Esophagus mucosa (tissue), 1 donor: ENCODE results near the gene PHGDH. TPM values are rescaled to one million over a fixed set of nuclear protein-coding genes. Genes with fewer than 3 reads are reported as not detected.
"Not testable (repeated sequence)": the region's sequence is repeated elsewhere in the genome, so short reads cannot be mapped to it uniquely, and the experiment has no call there.

Experiments
- ATAC-seq: fragments of 200-7000 bp; cut with Tn5 transposase; one replicate; pipeline ENCODE4 v1.9.1; 2020
- total RNA-seq: library from RNA; stranded (reverse); gene quantifications from one replicate; pipeline ENCODE4 v1.2.4, GENCODE V29; 2023
- donor health status: DM: yes; HTN: yes; CAD: no.

Gene PHGDH
- total RNA-seq, 1 donor from 2014 or later: 108 TPM

DNA sequence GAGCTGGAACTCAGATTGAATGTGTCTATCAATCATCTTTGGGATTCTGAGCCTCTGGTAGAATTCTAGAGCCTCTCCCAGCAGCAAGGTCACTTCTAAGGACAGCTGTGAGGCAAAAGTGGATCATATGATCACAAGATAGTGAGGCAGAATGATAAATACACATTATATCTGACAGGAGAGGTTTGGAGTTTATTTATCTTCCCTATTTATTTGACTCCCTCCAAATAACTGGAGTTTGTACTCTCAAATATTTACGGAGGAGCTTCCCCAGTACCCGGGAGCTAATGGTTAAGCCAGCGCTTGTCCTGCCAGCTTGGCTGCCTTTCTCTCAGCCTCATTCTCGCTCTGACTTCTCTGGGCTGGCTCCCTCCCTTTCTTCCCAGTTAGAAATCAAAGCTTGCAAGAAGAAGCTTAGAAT lies 54.6 kb downstream of the PHGDH start:
- ATAC-seq: no peak

DNA sequence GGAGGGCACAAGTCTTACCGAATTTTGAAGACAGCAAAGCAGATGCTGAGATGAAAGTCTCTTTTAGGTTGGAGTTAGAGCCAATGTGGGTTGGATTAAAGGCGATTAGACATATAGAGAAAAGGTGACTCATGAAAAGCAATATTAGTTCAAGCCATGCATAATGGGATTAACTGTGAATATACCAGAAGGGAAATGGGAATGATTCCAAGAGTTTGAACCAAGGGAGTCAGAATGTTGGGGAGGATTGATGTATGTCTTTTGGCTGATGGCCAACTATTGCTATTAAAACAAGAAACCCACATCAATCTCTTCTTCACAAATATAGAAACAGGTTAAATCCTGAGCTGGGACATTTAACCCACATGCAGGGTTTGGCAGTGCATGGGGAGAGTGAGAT lies 55.8 kb downstream of the PHGDH start:
- peak; percentile 89 for ATAC-seq

DNA sequence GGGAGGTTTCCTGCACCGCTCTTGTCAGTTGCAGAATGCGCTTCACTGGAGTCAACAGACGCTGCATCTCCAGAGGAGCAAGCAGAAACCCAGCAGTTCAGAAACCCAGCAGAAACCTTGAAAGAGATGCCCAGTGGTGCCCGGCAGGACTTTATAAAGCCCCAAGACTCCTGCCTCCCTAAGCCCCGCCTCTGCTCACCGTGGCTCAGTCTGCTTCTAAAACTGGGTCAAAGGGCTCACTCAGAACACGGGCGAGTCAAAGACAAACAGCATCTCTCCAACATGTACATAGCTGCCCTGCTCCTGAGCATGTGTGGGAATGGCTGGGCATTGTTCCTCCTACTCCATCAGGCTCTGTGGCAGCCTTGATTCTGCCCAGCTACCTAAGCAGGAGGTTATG lies 57.0 kb downstream of the PHGDH start, which contains the start of gene HMGCS2:
HMGCS2 (minus strand) TSS at position 128 of the 400 bp plus-strand sequence; CDS start at position 67, 61 bp downstream.
- peak; percentile 55 for ATAC-seq

DNA sequence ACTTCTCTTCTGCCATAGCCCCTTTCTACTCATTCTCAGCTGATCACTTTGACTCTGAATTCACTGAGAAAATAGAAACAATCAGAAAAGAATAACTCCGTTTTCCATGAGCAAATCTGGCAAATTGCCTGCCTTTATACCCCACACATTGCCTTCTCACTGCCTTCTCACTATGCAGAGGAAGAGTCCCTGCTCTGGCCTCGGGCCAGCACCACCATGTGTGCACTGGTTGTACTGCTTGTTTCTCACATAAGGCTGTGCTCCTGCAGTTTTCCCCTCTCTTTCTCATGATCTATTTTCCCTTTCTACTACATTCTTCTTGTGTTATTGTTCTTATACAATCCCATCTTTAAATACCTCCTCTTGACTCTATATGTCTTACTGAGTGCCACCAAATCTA lies 59.3 kb downstream of the PHGDH start:
- no peak for ATAC-seq

DNA sequence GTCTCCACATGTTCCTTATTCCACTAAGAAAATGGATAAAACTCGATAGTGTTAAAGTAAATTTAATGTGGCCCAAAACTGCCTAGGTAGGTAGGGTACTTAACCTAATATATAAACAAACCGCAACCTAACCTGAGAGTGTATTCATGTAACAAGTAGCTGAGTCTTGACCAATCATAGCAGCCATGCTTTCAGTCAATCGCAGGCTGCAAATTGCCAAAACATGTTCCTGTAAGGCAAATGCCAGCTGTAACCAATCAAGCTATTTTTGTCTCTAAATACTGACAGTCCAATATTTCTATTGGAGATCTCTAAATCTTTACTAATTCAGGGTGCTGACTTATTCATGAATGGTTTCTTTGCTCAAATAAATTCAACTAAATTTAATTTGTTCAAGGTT lies 60.0 kb downstream of the PHGDH start:
- no peak for ATAC-seq

DNA sequence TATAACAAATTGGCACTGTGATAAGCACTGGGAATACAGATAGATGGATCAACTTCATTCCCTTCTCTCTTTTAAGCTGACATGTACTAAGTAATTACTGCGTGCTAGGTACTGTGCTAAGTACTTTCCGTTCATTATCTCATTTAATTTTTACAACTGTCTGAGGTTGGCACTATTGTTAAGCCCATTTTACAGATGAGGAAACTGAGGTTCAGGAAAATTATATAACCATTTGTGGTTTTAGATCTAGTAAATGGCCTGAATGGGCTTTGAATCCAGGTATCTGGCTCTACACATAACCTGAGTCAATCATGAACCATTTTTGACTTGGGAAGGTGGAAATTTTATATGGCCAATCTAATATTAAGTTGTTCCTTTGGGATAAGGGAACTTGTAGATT lies 60.6 kb downstream of the PHGDH start:
- no peak for ATAC-seq

DNA sequence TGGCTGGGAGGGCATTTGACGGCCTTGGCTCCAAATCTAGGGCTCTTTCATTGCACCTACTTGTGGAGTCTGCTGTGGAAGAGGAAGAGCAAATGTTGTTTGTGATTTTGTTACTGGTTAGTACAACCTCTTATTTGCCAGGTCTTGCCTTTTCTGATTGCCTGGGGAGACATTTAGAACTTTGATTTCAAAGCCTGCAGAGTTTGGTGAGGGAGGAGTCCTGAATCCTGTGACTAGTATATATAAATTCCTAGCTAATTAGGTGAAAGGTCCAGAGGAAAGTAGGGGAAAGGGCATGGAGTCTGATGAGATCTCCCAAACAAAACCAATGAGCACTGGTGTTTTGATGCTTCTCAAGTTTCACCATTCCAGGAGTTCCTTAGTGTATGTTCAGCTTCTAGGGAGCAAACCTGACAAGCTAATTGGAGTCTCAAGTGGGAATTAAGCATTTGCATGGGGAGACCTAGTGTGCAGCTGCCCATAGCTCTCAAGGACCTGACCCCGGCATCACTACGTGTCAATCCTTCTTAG lies 62.0 kb downstream of the PHGDH start:
- ATAC-seq: no peak

DNA sequence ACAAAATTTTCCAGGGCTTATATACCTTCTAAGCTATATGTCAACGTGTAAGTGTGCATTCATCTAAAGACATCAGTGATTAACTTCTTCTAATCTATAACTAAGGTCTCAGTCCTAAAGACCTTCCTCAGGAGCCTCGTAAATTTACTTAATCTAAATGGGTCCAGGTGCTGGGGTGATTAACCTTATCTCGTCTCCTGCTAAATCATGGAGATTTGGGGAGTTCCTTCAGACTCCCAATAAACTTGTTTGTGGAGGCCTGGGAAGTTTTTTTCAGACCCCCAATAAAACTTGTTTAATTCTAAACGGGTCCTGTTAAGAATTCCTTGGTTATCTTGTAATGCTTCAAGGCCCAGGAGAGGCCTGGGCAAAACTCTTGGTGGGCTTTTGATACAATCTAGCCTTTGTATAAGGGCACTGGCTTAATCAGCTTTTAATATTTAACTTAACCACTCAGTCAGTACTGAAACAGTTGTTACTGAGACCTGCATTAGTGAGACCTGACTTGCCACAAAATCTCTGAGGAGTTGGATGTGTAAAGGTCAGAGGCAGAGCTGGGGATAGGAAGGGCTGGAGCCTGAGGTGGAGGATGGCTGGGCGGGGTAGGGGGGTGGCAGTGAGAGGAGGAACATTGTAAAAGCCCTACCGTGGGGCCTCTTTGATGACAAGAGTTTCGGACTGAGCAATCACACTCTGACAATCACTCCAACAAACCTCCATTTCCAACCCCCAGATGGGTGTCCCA lies 63.2 kb downstream of the PHGDH start:
- no peak for ATAC-seq

DNA sequence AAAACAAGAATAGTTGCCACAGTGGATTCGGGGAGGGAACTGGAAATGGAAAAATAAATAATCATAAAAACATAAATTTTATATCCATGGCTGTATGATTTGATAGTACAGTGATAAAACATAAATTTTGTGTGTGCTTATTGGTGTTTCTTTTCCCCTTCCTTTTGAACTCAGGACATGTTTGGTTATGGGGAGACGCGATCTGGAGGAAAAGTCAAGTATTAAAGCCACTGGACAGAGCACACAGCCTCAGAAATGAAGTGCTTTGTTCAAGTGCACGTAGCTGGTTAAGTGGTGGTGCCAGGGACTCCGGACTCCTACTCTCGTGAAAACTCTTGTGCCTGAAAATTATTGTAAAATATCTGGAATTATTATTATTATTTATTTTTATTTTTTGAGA lies 66.6 kb downstream of the PHGDH start:
- ATAC-seq: no peak

DNA sequence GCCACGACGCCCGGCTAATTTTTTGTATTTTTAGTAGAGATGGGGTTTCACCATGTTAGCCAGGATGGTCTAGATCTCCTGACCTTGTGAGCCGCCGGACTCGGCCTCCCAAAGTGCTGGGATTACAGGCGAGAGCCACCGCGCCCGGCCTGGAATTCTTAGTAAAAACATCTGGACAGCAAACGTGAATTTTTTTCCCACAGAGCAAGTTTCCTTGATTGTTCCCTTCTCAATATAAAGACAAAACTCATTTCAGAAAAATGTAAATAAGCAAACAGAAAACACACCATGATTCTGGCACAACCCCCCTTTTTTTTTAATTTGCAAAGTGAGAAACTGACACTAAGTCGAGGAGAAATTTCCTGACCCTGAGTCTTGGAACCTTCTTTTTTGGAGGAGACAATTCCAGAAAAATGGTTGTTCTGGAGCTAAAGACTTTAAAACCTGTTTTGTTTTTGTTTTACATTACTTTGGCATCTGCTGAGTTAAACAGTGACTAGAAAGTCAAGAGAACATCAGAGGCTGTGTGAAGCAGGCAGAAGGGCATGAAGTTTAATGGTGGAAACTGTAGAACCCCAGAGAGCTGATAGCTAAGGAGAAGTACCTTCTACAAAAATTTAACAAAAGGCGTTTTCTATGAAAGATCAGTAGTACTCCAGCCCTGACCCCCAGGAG lies 67.3 kb downstream of the PHGDH start:
- no peak for ATAC-seq

DNA sequence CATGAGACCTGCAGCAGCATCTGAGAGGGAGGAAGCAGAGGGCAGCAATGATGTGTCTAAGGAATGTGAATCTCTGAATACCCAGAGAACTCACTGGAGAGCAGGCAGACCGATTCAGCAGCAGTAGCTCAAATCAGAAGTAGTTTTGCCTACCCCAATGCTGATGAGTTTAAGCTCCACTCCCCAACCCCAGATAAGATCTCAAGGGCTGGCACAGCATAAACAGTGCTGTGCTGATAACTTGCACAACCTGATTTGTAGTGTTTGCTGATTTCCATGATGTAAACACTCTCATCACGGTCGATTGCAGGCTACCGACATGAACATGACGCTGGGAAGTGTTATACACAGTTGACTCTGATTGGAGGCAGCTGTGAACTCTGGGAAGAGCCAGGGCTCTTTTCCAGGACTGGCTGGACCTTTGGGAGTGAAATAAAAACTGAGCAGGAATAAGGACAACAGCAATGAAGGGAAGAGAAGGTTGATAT lies 68.2 kb downstream of the PHGDH start:
- ATAC-seq: peak; percentile 60

DNA sequence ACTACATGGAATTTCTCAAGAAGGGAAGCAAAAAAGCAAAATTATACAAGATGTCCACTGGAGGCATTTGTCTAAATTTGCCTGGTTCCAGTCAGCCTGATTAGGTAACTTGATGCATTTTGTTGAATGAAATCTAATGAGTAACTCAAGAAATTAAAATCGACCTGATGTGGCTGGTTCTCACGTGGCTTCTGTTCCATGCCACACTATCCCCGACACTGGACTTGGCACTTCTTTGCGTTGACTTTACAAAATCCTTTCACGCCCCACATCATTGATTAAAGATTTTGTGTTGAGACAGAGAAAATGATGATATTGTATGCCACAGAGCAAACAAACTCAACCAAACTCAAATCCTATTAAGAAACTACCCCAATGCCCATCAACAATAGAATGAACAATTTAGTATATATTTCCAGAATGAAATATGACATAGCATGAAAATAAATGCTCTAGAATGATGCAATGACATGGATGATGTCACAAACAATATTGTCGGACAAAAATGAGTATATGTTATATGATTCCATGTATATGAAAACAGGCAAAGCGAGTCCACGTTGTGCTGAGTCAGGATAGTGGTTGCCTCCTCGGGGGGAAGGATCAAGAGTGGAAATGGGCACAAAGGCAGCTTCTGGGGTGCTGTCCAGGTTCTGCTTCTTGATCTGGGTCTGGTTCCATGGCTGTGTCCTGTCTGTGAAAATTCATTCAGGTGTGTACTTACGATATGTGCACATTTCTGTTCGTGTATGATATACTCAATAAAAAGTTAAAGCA lies 69.9 kb downstream of the PHGDH start:
- ATAC-seq: no peak

DNA sequence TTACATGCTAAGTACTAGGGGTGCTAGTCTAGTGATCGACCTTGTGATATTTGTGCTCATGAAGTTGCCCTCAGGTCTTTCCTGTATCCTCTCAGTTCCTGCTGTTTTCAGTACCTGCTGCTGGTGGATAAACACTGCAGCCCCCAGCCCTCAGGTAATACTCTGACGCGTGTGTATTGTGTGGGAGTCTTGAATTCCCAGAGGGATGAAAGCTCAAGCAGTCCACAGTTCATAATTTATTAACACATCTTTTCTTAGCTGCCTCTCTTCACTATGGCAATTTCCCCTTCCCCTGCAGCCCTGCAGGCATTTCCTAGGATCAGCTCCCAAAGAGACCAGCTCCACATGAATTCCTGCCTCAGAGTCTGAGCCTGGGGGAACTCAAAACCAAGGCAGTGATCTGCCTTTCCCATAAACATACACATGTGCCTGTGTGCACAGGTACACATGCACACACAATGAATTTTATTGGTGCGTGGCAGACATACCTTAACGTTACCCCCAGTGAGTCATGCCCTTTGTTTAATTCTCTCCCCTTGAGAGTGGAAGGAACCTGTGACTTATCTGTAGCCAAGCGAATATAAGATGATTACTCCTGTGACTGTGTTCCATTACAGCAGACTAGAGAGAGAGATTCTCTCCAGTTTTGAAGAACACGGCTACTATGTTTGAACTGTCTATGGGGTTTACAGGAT lies 71.0 kb downstream of the PHGDH start:
- ATAC-seq: peak; percentile 94

DNA sequence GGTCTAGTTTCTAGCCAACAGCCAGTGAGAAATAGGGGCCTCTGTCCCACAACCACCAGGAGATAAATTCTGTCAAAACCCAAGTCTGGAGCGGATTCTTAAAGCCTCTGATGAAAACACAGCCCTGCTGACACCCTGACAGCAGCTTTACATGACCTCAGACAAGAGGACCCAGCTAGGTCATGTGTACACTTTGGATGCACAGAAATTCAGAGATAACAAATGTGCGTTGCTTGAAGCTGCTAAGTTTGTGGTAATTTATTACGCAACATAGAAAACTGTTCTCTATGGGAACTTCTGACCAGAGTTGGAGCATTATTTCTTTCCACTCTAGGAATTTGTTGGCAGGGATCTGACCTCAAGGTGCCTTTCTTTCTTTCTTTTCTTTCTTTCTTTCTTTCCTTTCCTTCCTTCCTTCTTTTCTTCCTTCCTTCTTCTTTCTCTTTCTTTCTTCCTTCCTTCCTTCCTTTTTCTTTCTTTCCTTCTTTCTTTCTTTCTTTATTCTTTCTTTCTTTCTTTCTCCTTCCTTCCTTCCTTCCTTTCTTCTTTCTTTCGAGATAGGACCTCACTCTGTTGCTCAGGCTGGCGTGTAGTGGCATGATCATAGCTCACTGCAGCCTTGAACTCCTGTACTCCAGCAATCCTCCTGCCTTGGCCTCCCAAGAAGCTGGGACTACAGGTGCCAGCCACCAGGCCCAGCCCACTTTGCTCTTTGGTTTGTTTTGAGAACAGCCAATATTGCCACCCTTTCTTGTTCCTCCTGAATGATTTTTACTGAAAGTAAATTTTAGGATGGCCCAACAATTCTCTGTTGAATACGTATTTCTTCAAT lies 71.8 kb downstream of the PHGDH start:
- ATAC-seq: no peak

DNA sequence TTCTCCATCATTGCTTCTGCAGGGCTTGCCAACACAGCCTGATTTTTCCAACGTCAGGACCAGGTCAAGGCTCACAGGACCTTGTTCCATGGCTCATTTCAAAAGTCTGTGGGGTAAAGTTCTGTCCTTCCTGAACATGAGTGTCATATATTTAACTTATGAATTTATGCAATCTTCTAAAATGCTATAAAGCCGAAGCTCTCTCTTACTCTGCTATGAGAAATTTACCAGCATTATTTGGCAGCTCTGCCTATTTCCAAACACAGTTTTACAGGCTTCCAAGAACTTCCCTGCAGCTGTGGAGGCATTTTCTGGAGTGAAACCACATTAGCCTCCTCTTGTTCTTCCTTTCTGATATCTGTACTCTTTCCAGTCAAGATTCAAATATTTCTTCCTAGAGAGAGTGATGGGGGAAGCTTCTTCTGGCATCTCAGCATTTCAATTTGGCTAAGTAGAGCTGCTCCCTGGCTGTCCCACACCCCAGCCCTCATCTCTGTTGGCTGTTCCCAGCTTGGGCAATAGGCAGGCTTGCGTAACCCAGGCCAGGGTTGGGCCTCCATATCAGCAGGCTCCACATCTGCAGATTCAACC lies 72.6 kb downstream of the PHGDH start:
- peak; percentile 56 for ATAC-seq

DNA sequence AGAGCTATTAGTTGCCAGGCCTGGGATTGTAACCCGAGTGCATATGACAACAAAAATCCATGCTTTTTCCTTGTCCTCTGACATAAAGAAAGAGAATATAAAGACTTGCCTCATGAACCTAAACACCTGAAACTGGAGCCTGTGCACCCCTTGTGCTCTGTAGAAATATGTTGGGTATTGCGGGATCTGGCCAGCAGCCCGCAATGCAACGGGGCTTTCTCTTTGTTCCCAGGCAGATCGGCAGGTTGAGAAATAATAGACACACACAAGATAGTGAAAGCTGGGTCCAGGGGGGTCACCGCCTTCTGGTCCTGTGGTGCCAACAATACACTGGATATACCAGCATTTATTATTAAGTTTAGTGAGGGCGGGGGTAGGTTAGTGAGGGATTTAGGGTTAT lies 74.3 kb downstream of the PHGDH start:
- not testable (repeated sequence) for ATAC-seq

DNA sequence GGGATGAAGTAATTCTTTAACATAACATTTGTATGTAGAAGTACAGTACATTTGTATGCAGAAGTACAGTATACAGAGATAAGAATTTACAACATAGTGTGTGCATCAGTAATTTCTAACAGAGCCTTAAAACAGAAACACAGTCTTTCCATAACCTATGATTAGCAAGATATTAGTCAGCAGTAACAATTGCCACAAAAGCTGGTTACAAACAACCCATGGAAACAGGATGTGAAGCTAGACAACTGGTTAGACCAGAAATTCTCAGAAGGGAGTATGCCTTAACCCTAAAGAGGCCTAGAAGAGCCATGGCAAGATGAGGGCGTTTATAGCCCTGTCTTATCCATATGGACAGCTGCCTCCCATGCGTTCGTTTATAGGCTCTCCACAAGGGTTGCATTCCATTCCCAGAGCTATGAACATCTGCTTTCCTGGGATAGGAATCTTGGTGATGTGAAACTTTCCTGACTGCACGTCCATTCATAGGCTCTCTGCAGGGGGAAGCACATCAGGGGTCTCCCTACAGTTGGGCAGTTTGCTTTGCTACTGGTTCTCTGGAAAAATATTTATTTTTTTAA lies 74.8 kb downstream of the PHGDH start:
- ATAC-seq: not testable (repeated sequence)

DNA sequence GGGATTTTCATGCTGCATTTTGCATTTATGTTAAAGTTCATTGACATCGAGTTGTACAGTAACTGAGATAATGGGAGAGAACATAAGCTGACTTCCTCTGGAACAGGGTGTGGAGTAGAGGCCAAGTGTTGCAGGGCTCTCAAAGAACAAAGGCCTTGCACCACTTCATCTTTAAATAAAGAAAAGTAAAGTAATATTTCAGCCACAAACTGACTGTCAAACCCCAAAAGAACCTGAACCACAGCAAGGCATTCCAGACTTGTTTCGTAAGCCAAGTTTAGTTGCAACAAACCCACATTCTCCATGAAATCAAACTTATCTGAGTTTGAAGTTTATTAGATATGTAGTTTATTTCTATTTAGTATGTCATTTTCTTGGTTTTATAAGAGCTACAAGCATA lies 76.0 kb downstream of the PHGDH start:
- no peak for ATAC-seq

DNA sequence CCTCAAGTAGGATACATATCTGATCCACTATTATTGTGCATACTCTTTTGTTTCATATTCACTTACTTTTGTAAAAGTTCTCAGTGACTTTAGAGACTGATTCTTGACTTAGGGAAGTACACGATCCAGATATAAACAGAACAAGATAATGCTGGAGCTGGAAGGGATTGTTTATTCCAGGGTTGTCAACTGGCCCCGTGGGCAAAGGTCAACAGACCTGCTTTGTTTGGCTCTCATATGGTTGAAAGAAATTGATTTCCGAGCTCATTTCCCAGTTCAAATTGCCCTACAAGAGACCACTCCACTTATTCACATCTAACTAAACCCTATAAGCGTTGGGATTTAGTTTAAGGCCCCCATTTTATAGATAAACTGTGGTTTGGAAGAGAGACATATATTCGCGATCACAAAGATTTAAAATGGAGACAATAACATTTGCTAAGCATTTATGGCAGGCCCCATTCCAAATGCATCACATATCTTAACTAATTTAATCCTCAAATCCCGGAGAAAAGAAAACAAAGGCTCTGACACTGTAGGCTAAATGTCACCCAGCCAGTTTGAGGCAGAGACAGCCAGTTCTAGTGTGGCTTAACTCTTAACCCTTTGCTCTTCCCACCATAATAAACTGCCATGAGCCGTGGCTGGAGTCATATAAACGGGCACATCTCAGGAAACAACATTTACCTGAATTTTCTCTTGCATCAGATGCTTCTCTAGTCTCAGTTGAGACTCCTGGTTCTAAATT lies 78.9 kb downstream of the PHGDH start:
- ATAC-seq: peak; percentile 89

DNA sequence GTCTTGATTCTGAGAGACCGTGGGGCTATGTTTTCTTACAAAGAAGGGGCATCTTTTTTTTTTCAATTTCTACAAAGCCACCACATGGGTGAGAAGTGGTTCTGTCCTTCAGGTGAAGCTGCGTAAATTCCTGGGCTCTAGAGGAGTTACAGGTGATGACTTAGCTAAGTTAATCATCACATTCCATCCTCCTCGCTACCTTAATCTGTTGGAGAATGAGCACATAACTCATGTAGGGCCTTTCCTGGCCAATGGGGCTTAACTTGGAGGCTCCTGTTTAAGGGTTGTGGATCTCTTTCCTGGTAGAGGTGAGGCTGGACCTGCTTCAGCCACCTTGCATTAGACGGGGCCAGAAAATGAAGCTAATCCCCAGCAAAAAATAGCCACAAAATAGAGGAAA lies 79.6 kb downstream of the PHGDH start:
- peak; percentile 87 for ATAC-seq
